Measurements from ENCODE around the gene CYP46A1.

Gene CYP46A1

DNA sequence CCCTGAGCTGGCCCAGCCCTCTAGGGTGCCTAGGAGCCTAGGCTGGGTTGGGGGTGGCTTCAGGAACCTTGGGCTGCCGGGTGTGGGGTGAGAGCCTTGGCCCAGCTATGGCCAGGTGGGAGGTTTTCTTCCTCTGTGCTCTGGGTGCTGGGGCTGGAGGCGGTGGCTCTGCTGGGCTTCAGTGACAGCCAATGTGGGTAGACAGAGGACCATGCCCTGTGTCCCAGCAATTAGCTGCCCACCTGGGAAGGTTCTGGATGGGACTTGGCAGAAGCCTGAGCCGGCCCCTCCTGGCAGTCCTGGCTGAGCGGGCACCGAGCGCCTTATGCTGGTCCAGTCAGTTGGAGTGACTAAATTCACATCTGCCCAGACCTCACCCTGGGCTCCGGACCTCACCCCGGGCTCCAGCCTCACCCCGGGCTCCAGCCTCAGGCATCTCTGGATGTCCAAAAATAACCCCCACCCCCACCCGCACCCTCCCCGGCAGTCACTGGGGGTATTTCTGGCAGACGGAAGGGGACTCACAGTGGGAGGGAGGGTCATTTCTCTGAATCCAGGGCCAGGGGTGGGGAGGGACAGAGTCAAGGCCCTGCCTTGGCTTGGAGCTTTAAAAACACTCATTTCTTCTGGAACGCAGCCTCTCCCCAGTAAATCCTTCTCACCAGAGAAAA, 46.9 kb downstream of the CYP46A1 start:
- 68% methylated on average over 6 of the region's 13 CpGs for WGBS (ENCODE audit: insufficient coverage)
- ChIA-PET POLR2A (no interaction called here), CTCF (interaction anchor here (1.0 to 2.9 kb wide), 15 partner anchors 10 to 166 kb away, joined by 3 to 19 read pairs (median 5); no protein-coding TSS in a partner anchor)
- H3K9me3 ChIP-seq (ENCODE audit: control extremely low read depth in 1 of 5, control insufficient read depth in 4 of 5, insufficient read depth in 2 of 5, low read depth in 1 of 5, low read length in 4 of 5) = no peaks in the 10 kb centered on the region
- H3K4me3 ChIP-seq (ENCODE audit: control insufficient read depth in 1 of 7, extremely low read depth in 1 of 7, insufficient read depth in 4 of 7, low read depth in 2 of 7, low read length in 6 of 7) = no peak overlapping the region
- H3K4me1 ChIP-seq (ENCODE audit: control extremely low read depth in 1 of 4, control insufficient read depth in 4 of 4, insufficient read depth in 4 of 4, low read length in 3 of 4) = peaks cover 0 to 7% (median 4%) of the 10 kb centered on the region in 4 experiments
- peaks cover 0 to 96% (median 15%) of the 10 kb centered on the region in 5 experiments for H3K27me3 ChIP-seq (replicated peaks in 2 of 5; ENCODE audit: control insufficient read depth in 4 of 5, insufficient read depth in 5 of 5, low read length in 4 of 5)
- no peak overlapping the region for H3K27ac ChIP-seq (ENCODE audit: insufficient read depth in 1 of 2, low read depth in 1 of 2, low read length in 2 of 2, poor library complexity in 1 of 2, severe bottlenecking in 2 of 2)
- H3K36me3 ChIP-seq (ENCODE audit: control insufficient read depth in 4 of 4, insufficient read depth in 4 of 4, low read length in 3 of 4) = no peaks in the 10 kb centered on the region
- DNase-seq = no peak

- H3K36me3 ChIP-seq (ENCODE audit: control insufficient read depth in 4 of 4, insufficient read depth in 4 of 4, low read length in 3 of 4) = no peaks in the 10 kb centered on the region
- peaks cover 0 to 96% (median 15%) of the 10 kb centered on the region in 5 experiments for H3K27me3 ChIP-seq (replicated peaks in 2 of 5; ENCODE audit: control insufficient read depth in 4 of 5, insufficient read depth in 5 of 5, low read length in 4 of 5)
- POLR2A ChIA-PET = no interaction called here
- peaks cover 0 to 7% (median 4%) of the 10 kb centered on the region in 4 experiments for H3K4me1 ChIP-seq (ENCODE audit: control extremely low read depth in 1 of 4, control insufficient read depth in 4 of 4, insufficient read depth in 4 of 4, low read length in 3 of 4)
- CTCF ChIA-PET = interaction anchor here (0.9 to 2.9 kb wide), 10 partner anchors 16 to 153 kb away, joined by 3 to 19 read pairs (median 5); no protein-coding TSS in a partner anchor
- 93% methylated on average over 29 of the region's 32 CpGs for WGBS (ENCODE audit: insufficient coverage)
- H3K27ac ChIP-seq (ENCODE audit: insufficient read depth in 1 of 2, low read depth in 1 of 2, low read length in 2 of 2, poor library complexity in 1 of 2, severe bottlenecking in 2 of 2) = no peak overlapping the region
- DNase-seq = no peak
- H3K4me3 ChIP-seq (ENCODE audit: control insufficient read depth in 1 of 7, extremely low read depth in 1 of 7, insufficient read depth in 4 of 7, low read depth in 2 of 7, low read length in 6 of 7) = no peak overlapping the region
- no peaks in the 10 kb centered on the region for H3K9me3 ChIP-seq (ENCODE audit: control extremely low read depth in 1 of 5, control insufficient read depth in 4 of 5, insufficient read depth in 2 of 5, low read depth in 1 of 5, low read length in 4 of 5)
Measured at GRCh38 chr14:99731547-99732435, 47.7 kb downstream of the CYP46A1 start.

DNA sequence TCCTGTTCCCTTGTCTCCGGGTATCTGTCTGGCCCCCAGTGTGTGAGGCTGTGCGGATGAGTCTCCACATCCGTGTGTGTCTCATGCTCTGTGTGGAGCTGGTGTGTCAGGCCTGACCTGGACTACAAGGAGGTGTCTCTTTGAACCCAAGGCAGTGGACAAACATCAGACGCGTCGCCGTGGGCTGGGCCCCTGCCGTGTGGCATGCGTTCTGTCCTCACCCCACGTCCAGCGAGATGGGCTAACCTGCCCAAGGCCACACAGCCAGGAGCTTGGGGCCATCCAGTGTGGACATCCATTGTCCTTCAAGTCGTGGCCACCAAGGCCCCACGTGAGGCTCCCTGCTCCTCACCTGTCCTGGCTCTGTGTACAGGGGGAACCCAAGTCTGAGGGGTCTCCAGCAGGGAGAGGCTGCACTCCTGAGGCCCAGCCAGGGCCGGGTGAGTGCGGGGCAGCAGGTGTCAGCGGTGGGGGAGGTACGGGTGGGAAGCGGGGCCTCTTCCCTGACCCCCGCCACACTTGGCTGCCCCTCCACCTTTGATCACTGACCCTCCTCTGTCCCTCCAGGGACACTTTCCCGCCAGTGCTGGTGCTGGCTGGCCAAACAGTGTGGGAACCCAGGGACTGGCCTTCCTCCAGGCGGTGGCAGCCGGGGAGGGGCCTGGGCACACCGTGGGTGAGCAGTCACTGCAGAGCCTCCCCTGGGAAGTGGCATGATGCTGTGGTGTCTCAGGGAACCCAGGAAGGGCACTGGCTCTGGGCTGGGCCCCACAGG, 48.5 kb downstream of the CYP46A1 start:
- WGBS (ENCODE audit: insufficient coverage) = 94% methylated on average over 20 of the region's 23 CpGs
- no peaks in the 10 kb centered on the region for H3K36me3 ChIP-seq (ENCODE audit: control insufficient read depth in 4 of 4, insufficient read depth in 4 of 4, low read length in 3 of 4)
- no peak for DNase-seq
- POLR2A ChIA-PET = no interaction called here
- peaks cover 0 to 96% (median 18%) of the 10 kb centered on the region in 5 experiments for H3K27me3 ChIP-seq (replicated peaks in 2 of 5; ENCODE audit: control insufficient read depth in 4 of 5, insufficient read depth in 5 of 5, low read length in 4 of 5)
- no peak overlapping the region for H3K4me3 ChIP-seq (ENCODE audit: control insufficient read depth in 1 of 7, extremely low read depth in 1 of 7, insufficient read depth in 4 of 7, low read depth in 2 of 7, low read length in 6 of 7)
- no peak overlapping the region for H3K27ac ChIP-seq (ENCODE audit: insufficient read depth in 1 of 2, low read depth in 1 of 2, low read length in 2 of 2, poor library complexity in 1 of 2, severe bottlenecking in 2 of 2)
- no peaks in the 10 kb centered on the region for H3K9me3 ChIP-seq (ENCODE audit: control extremely low read depth in 1 of 5, control insufficient read depth in 4 of 5, insufficient read depth in 2 of 5, low read depth in 1 of 5, low read length in 4 of 5)
- CTCF ChIA-PET = interaction anchor here (0.9 to 1.4 kb wide), 5 partner anchors 15 to 159 kb away, joined by 3 read pairs; no protein-coding TSS in a partner anchor
- H3K4me1 ChIP-seq (ENCODE audit: control extremely low read depth in 1 of 4, control insufficient read depth in 4 of 4, insufficient read depth in 4 of 4, low read length in 3 of 4) = peaks cover 0 to 9% (median 7%) of the 10 kb centered on the region in 4 experiments

GRCh38 chr14:99733211-99733539, 49.1 kb downstream of the CYP46A1 start:
- ChIA-PET CTCF (interaction anchor here (1.4 kb wide), 1 partner anchor 159 kb away, joined by 3 read pairs; no protein-coding TSS in a partner anchor), POLR2A (no interaction called here)
- peaks cover 0 to 96% (median 21%) of the 10 kb centered on the region in 5 experiments for H3K27me3 ChIP-seq (replicated peaks in 2 of 5; ENCODE audit: control insufficient read depth in 4 of 5, insufficient read depth in 5 of 5, low read length in 4 of 5)
- no peak for DNase-seq
- peaks cover 0 to 11% (median 8%) of the 10 kb centered on the region in 4 experiments for H3K4me1 ChIP-seq (ENCODE audit: control extremely low read depth in 1 of 4, control insufficient read depth in 4 of 4, insufficient read depth in 4 of 4, low read length in 3 of 4)
- no peaks in the 10 kb centered on the region for H3K36me3 ChIP-seq (ENCODE audit: control insufficient read depth in 4 of 4, insufficient read depth in 4 of 4, low read length in 3 of 4)
- WGBS (ENCODE audit: insufficient coverage) = 89% methylated on average over 6 of the region's 6 CpGs
- H3K4me3 ChIP-seq (ENCODE audit: control insufficient read depth in 1 of 7, extremely low read depth in 1 of 7, insufficient read depth in 4 of 7, low read depth in 2 of 7, low read length in 6 of 7) = no peak overlapping the region
- no peaks in the 10 kb centered on the region for H3K9me3 ChIP-seq (ENCODE audit: control extremely low read depth in 1 of 5, control insufficient read depth in 4 of 5, insufficient read depth in 2 of 5, low read depth in 1 of 5, low read length in 4 of 5)
- no peak overlapping the region for H3K27ac ChIP-seq (ENCODE audit: insufficient read depth in 1 of 2, low read depth in 1 of 2, low read length in 2 of 2, poor library complexity in 1 of 2, severe bottlenecking in 2 of 2)

- H3K4me3 ChIP-seq (ENCODE audit: control insufficient read depth in 1 of 7, extremely low read depth in 1 of 7, insufficient read depth in 4 of 7, low read depth in 2 of 7, low read length in 6 of 7) = no peak overlapping the region
- H3K27ac ChIP-seq (ENCODE audit: insufficient read depth in 1 of 2, low read depth in 1 of 2, low read length in 2 of 2, poor library complexity in 1 of 2, severe bottlenecking in 2 of 2) = no peak overlapping the region
- peaks cover 0 to 11% (median 8%) of the 10 kb centered on the region in 4 experiments for H3K4me1 ChIP-seq (ENCODE audit: control extremely low read depth in 1 of 4, control insufficient read depth in 4 of 4, insufficient read depth in 4 of 4, low read length in 3 of 4)
- WGBS (ENCODE audit: insufficient coverage) = 82% methylated on average over 17 of the region's 26 CpGs
- DNase-seq = no peak
- H3K36me3 ChIP-seq (ENCODE audit: control insufficient read depth in 4 of 4, insufficient read depth in 4 of 4, low read length in 3 of 4) = no peaks in the 10 kb centered on the region
- ChIA-PET POLR2A (no interaction called here), CTCF (interaction anchor here (1.4 kb wide), 1 partner anchor 158 kb away, joined by 3 read pairs; no protein-coding TSS in a partner anchor)
- H3K27me3 ChIP-seq (replicated peaks in 2 of 5; ENCODE audit: control insufficient read depth in 4 of 5, insufficient read depth in 5 of 5, low read length in 4 of 5) = peaks cover 0 to 96% (median 21%) of the 10 kb centered on the region in 5 experiments
- H3K9me3 ChIP-seq (ENCODE audit: control extremely low read depth in 1 of 5, control insufficient read depth in 4 of 5, insufficient read depth in 2 of 5, low read depth in 1 of 5, low read length in 4 of 5) = no peaks in the 10 kb centered on the region
Measured at GRCh38 chr14:99733540-99734405, 49.7 kb downstream of the CYP46A1 start.

DNA sequence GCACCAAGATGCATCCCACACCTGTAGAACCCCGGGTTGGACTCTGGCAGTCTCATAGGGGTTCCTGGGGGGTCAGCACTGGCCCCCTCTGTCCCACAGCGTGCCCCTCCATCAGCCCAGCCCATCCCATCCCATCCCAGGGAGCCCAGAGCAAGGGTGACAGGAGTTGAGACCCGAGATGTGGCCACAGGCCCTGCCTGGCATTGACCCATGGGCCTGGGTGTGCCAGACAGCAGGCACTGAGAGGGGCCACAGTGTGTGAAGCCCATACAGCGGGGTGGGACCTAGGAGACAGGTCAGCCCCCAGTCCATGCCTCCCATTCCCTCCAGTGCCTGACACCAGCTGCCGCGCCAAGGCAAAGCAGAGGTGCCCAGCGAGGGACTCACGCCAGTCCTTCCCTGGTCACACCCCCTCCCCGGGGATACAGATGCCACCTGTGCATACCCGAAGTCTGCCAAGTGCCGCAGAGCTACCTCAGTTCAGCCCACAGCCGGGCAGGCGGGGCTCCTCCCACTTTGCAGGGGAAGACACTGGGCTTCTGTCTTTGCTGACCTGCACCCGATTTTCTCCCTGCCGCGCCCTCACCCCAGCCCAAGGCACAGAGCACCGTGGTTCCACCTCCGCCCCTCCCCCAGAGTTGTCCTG, 50.4 kb downstream of the CYP46A1 start:
- no peaks in the 10 kb centered on the region for H3K36me3 ChIP-seq (ENCODE audit: control insufficient read depth in 4 of 4, insufficient read depth in 4 of 4, low read length in 3 of 4)
- H3K4me3 ChIP-seq (ENCODE audit: control insufficient read depth in 1 of 7, extremely low read depth in 1 of 7, insufficient read depth in 4 of 7, low read depth in 2 of 7, low read length in 6 of 7) = no peak overlapping the region
- WGBS (ENCODE audit: insufficient coverage) = 93% methylated on average over 12 of the region's 18 CpGs
- H3K27me3 ChIP-seq (replicated peaks in 2 of 5; ENCODE audit: control insufficient read depth in 4 of 5, insufficient read depth in 5 of 5, low read length in 4 of 5) = peaks cover 0 to 98% (median 21%) of the 10 kb centered on the region in 5 experiments
- H3K4me1 ChIP-seq (ENCODE audit: control extremely low read depth in 1 of 4, control insufficient read depth in 4 of 4, insufficient read depth in 4 of 4, low read length in 3 of 4) = peaks cover 0 to 11% (median 8%) of the 10 kb centered on the region in 4 experiments
- H3K9me3 ChIP-seq (ENCODE audit: control extremely low read depth in 1 of 5, control insufficient read depth in 4 of 5, insufficient read depth in 2 of 5, low read depth in 1 of 5, low read length in 4 of 5) = no peaks in the 10 kb centered on the region
- POLR2A ChIA-PET = no interaction called here
- H3K27ac ChIP-seq (ENCODE audit: insufficient read depth in 1 of 2, low read depth in 1 of 2, low read length in 2 of 2, poor library complexity in 1 of 2, severe bottlenecking in 2 of 2) = no peak overlapping the region
- CTCF ChIA-PET = interaction anchor here (1.2 to 1.4 kb wide), 2 partner anchors 18 to 157 kb away, joined by 3 read pairs; no protein-coding TSS in a partner anchor
- DNase-seq = no peak
